Skin epidermis (tissue), 12 donors: ENCODE results near the gene ZNF217.
A peak's percentile ranks its signal among the peaks of the same experiment; 100 is the strongest.
"Not testable (repeated sequence)": the region's sequence is repeated elsewhere in the genome, so short reads cannot be mapped to it uniquely, and the experiment has no call there.

Experiments used
- H3K27ac ChIP-seq, 21 experiments: fragments of 200-600 bp; sonication (generic) in 11 of 21; one replicate each; pipeline ENCODE4 v1.5.0; 2020; ENCODE audit warnings: mild to moderate bottlenecking in 3 of 21, inconsistent platforms in 2 of 21, moderate library complexity in 2 of 21
- H3K4me3 ChIP-seq, 7 experiments: fragments of 200-600 bp; sonication (generic) in 2 of 7; one replicate each; pipeline ENCODE4 v1.5.0; 2020; ENCODE audit warnings: inconsistent platforms in 2 of 7, mild to moderate bottlenecking in 2 of 7, moderate library complexity in 1 of 7

The ZNF217 gene

DNA sequence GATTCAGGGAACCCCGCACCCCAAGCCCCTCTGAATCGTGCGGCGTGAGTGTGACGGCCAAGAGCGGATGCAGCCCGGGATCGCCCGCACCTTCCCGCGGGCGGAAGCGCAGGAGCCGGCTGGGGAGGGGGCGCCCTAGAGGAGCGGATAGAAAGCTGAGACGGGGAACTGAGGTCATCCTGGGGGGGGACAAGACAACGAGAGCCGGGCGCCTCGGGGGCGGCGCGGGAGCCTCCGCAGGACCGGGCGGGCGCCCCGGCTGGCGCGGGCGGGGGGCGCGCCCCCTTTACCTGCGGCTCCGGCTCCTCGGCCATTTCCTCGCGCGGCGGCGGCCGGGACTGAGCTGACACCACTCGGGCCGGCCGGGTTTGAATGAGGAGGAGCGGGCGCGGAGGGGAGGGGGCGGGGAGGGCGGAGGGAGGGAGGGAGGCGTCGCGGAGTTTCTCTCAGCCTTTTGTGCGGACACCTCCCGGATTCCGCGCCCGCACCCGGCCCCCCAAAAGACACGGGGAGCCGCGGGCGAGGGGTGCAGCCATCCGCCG, at the start of gene ZNF217:
Gene ZNF217, minus strand, starts transcription at position 374 of the 542 bp plus-strand sequence. CDS start 11,013 bp downstream, outside the sequence.
- peak within 1 kb of the TSS; percentile 64 to 99 (median 80) for H3K4me3 ChIP-seq
- H3K27ac ChIP-seq: peak within 1 kb of the TSS; percentile 94 to 100 (median 99)

DNA sequence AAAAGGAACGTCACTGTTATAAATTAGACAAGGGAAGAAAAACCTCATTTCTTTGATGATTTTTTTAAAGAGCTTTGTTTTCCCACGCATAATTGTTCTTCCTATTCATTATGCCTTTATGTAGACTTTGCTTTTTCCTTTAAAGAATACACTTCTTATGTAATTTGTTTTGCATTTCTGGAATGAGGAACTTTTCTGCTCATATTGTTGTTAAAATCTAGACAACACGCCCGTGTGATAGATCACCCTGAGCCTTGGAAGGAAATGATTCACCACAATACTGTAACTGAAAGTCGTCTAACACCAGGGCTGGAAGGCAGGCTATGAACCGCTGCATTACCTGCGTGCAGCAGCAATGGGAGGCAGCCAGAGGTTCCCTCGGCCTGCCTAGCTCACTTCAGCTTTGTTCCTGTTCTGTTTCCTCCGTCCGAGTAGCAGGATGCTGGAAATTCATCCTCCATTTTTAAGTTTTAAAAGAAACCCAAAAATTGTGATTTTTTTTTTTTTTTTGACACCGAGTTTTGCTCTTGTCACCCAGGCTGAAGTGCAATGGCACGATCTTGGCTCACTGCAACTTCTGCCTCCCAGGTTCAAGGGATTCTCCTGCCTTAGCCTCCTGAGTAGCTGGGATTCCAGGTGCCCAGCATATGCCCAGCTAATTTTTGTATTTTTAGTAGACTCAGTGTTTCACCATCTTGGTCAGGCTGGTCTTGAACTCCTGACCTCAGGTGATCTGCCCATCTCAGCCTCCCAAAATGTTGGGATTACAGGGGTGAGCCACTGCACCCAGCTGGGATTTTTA, 49.6 kb upstream of the ZNF217 start:
- H3K27ac ChIP-seq: peak overlapping the region in 20 of 21 experiments; percentile 47 to 97 (median 84)
- H3K4me3 ChIP-seq: no peak overlapping the region

DNA sequence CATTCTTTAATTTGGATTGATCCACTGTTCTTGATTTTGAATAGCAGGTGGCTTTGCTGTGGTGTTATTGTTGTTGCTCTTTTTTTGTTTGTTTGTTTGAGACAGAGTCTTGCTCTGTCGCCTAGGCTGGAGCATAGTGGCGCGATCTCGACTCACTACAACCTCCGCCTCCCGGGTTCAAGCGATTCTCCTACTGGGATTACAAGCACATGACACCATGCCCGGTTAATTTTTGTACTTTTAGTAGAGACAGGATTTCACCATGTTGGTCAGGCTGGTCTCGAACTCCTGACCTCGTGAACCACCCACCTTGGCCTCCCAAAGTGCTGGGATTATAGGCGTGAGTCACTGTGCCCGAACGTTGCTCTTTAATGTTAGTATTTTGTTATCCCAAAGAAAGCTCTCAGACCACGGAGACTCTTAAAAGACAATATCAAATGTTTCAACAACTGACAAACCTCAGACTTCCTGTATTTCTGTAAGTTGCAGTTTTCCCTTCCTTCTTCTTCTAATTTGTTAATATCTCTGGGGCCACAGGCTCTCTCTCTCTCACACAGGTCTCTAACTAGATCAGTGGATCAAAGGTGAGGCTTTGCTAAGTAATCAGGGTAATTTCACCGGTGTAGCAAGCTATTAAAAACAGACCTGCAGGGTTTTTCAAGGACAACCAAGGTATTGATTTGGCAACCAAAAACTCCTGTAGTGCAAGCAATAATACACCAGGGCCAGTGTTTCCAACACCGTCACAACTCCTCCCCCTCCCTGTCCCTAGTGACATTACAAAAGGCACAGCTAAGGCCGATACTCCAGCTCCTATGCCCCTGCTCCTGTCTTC, 48.8 kb upstream of the ZNF217 start:
- Histone ChIP-seq H3K4me3 (no peak overlapping the region), H3K27ac (peak overlapping the region in 20 of 21 experiments; percentile 47 to 97 (median 84))

DNA sequence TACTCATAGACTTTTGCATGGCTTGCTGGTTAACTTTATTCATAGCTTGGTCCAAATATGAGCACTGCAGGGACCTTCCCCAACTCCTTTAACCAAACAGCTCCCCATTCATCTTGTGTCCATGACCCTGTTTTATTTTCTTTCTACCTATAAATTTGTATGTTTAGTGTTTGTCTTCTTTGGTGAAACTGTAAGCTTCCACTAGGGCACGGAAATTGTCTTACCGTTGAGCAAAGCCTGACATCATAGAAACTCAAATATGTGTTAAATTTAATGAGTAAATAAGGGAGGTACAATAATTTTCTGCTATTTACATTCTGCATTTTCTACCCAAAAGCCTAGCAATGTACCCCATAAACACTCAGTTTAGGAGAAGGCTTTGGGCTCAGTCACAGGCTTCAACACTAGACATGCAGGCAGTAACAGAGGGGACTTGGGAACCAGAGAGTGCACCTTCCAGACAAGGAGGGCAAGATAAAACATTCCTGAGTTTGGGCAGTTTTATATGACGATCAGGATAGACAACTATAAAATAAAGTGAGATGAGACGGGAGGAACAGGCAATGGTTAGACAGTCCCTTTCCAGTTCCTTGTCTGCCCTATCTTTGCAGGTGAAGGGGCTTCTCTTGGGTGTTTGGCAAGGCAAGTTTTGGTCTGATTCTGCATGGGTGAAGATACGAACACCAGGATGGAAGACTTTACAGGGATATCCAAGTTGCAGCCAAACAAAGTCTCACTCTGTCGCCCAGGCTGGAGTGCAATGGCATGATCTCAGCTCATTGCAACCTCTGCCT, 46.2 kb upstream of the ZNF217 start:
- Histone ChIP-seq H3K27ac (no peak overlapping the region), H3K4me3 (no peak overlapping the region)

DNA sequence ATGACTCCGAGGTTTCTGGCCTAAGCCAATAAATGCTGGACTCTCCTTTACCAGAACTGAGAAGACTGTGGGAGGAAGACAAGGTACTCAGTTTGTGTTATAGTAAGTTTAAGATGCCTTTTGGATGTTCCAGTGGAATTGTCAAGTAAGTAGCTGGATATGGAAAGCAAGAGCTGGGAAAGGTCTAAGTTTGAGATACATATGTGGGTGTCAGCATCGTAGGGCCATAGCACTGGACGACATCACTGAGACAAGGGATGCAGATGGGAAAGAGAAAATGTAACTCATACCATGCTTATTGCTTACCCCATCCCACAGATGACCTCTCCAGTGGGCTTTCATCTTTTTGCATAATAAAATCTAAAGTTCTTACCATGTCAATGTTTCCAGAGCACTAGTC, 45.5 kb upstream of the ZNF217 start:
- H3K4me3 ChIP-seq: no peak overlapping the region
- no peak overlapping the region for H3K27ac ChIP-seq

DNA sequence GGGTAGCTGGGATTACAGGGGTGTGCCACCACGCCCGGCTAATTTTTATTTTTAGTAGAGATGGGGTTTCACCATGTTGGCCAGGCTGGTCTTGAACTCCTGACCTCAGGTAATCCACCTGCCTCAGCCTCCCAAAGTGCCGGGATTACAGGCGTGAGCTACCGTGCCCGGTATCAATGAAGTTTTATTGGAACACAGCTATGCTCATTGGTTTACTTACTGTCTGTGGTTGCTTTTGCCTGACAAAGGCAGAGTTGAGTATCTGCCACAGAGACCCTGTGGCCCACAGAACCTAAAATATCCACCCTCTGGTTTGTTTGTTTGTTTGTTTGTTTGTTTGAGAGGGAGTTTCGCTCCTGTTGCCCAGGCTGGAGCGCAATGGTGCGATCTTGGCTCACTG, 43.7 kb upstream of the ZNF217 start:
- H3K4me3 ChIP-seq, H3K27ac ChIP-seq: not testable (repeated sequence)

DNA sequence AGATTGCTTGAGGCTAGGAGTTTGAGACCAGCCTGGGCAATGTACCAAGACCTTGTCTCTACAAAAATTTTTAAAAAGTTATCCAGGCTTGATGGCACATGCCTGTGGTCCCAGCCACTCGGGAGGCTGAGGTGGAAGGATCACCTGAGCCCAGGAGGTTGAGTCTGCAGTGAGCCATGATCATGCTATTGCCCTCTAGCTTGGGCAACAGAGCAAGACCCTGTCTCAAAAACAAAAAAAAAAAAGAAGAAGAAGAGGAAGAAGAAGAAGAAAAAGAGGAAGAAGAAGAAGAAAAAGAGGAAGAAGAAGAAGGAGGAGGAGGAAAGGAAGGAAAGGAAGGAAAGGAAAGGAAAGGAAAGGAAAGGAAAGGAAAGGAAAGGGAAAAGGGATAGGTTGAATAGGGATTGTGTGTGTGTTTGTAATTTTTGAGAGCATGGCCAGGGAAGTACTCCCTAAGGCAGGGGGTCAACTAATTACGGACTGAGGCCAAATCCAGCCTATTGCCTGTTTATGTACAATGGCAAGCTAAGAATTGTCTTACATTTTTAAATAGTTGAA, 43.0 kb upstream of the ZNF217 start:
- no peak overlapping the region for H3K27ac ChIP-seq
- no peak overlapping the region for H3K4me3 ChIP-seq

DNA sequence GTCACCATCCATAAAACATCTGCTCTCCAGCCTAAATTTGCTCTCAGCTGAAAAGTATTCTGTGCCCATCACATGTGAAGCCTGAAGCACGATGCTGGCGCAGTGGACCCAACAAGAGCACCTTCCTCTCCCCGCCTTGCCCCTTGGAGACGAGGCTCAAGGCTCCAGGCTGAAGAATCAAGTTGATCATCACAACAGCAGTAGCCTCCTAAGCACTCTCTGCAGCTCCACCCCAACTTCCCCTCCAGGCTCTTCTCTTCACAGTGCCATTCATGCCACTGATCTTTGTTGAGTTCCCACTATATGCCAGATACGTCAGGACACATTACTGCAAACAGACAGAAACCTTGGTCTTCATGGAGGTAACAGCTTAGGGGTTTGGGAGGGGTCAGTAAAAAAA, 41.6 kb upstream of the ZNF217 start:
- no peak overlapping the region for H3K4me3 ChIP-seq

DNA sequence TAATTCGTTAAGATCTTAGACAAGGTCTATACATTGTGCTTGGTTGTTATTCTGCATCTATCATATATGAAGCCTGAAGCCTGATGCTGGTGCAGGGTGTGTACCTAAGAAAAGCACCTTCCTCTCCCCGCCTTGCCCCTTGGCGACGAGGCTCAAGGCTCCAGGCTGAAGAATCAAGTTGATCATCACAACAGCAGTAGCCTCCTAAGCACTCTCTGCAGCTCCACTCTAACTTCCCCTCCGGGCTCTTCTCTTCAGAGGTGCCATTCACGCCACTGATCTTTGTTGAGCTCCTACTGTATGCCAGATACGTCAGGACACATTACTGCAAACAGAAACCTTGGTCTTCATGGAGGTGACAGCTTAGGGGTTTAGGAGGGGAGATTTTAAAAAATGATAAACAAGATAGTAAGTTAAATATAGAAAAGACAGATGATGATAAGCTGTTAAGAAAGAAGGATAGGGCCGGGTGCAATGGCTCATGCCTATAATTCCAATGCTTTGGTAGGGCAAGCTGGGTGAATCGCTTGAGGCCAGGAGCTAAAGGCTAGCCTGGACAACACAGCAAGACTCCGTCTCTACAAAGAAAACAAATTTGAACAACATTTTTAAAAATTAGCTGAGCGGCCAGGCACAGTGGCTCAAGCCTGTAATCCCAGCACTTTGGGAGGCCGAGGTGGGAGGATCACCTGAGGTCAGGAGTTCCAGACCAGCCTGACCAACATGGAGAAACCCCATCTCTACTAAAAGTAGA, 38.4 kb upstream of the ZNF217 start:
- Histone ChIP-seq H3K27ac (no peak overlapping the region), H3K4me3 (no peak overlapping the region)

More for the DNA sequence above, 41.6 kb upstream of the ZNF217 start:
- H3K27ac ChIP-seq: no peak overlapping the region

DNA sequence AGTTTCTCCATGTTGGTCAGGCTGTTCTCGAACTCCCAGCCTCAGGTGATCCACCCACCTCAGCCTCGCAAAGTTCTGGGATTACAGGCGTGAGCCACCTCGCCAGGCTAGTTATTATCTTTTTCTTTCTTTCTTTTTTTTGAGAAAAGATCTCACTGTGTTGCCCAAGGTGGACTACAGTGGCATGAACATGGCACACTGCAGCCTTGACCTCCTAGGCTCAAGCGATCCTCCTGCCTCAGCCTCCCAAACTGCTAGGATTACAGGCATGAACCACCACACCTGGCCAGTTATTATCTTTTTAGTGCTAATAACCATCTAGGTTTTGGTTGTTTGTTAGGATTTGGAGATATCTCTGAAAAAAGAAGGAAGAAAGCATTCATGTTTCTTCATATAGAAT, 35.8 kb upstream of the ZNF217 start:
- no peak overlapping the region for H3K4me3 ChIP-seq
- no peak overlapping the region for H3K27ac ChIP-seq

DNA sequence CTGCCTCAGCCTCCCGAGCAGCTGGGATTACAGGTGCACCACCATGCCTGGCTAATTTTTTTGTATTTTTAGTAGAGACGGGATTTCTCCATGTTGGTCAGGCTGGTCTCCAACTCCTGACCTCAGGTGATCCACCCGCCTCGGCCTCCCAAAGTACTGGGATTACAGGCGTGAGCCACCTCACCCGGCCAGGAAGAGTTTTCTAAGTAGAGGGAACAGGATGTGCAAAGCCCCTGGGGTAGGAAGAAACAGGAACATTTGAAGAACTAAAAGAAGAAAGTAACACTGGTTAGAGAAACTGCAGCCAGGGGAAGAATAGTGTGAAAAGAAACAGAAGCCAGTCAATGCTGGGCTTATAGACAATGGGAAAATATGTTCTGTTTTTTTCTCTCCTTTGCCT, 35.1 kb upstream of the ZNF217 start:
- not testable (repeated sequence) for H3K27ac ChIP-seq, H3K4me3 ChIP-seq

DNA sequence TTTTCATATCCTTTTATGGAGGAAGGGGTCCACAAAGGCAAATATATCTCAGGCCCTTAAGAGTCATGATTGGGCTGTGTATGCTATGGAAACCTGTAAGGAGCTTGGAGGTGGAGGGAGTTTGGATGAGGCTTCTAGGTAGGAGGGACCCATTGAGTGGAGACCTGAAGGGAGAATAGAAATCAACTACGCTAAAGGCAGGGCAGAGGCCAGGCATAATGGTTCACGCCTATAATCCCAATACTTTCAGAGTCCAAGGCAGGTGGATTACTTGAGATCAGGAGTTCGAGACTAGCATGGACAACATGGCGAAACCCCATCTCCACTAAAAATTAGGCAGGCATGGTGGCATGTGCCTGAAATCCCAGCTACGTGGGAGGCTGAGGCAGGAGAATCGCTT, 34.4 kb upstream of the ZNF217 start:
- no peak overlapping the region for H3K27ac ChIP-seq
- H3K4me3 ChIP-seq: no peak overlapping the region

DNA sequence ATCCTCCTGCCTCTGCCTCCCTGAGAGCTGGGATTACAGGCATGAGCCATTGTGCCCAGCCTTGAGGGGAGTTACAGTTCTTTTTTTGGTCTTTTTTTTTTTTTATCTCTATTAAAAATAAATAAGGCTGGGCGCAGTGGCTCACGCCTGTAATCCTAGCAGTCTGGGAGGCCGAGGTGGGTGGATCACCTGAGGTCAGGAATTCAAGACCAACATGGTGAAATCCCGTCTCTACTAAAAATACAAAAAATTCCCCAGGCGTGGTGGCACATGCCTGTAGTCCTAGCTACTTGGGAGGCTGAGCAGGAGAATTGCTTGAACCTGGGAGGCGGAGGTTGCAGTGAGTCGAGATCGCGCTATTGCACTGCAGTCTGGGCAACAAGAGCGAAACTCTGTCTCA, 33.4 kb upstream of the ZNF217 start:
- not testable (repeated sequence) for H3K4me3 ChIP-seq, H3K27ac ChIP-seq

DNA sequence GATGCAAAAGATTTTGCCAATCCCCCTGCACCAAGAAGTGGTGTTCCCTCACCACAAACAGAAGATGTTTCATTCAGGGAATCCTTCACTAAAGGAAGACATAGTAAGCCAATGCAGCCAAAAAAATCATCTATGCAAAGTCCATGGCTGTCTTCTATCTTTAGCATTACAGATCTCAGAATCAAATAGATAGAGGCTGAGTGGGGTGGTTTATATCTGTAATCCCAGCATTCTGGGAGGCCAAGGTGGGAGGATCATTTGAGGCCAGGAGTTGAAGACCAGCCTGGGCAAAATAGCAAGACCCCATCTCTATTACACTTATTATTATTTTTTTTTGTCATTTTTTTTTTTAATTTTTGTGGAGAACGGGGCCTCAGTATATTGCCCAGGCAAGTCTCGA, 32.9 kb upstream of the ZNF217 start:
- no peak overlapping the region for H3K4me3 ChIP-seq
- H3K27ac ChIP-seq: no peak overlapping the region

DNA sequence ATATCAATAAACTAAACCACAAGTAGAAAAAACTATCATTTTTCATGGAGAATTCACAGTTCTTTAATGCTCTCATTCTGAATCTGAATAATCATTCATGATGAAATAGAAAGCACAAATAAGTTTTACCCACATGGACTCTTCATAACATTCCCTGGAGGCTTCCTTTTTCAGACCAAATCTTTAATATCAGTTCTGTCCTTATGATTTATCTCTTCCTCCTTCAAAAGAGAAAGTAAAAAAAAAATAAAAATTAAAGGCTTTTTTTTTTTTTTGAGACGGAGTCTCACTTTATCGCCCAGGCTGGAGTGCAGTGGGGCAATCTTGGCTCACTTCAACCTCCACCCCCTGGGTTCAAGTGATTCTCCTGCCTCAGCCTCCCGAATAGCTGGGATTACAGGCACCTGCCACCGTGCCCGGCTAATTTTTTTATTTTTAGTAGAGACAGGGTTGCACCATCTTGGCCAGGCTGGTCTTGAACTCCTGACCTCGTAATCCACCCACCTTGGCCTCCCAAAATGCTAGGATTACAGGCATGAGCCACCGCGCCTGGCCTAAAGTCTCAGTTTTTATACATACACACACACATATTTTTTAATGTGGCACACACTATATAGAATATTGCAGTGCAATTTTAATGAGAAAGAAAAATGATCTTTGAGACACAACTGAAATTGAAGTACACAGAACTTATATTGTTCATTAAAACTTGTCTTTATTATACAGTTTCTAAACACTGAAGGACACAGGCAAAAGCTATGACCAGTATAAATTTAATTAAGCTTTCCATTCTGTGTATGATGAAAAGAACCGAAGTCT, 31.9 kb upstream of the ZNF217 start:
- no peak overlapping the region for H3K4me3 ChIP-seq
- H3K27ac ChIP-seq: peak overlapping the region in 2 of 21 experiments; percentile 26 to 49

DNA sequence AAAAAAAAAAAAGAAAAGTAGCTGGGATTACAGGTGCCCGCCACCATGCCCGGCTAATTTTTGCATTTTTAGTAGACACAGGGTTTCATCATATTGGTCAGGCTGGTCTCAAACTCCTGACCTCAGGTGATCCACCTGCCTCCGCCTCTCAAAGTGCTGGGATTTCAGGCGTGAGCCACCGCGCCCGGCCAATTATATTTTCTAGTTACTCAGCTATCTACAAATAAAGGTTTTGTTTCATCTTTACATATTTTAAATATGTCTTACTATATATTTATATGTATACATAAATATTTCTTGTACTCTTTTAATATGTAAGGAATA, 31.2 kb upstream of the ZNF217 start:
- peak overlapping the region in 4 of 21 experiments; percentile 84 to 92 (median 88) for H3K27ac ChIP-seq
- not testable (repeated sequence) for H3K4me3 ChIP-seq

DNA sequence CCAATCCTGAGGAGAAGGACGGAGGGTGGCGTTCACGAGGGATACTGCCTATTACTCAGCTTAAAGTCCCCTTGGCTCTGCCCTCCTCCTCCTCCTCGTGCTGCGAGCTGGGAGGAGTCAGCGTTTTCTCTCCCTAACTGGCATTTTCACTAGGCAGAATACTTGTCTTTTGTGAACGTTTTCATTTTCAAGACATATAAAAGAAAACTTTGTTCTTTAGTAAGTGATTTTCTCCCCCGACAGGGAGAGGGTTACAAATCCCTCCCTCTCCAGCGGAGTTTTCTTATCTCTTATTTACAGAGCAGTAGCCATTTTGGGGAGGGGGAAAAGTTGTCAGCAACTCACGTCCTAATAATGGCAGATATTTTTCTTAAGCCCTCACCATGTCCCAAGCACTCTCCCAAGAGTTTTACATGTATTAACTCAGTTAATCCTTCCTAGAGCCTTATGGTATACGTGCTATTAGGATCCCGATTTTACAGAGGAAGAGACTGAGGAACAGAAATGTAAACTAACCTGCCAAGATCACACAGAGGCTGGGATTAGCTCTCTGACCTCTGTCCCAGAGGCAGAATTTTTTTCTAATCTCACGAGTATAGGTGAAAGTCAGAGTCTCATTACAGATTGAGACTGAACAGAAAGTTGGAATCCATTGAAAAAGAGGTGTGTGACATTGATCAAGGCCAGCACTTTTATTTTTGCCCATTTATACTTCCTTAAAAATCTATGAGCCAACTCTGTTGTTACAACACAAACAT, 30.0 kb upstream of the ZNF217 start:
- Histone ChIP-seq H3K4me3 (peak overlapping the region; percentile 15 to 38 (median 21)), H3K27ac (peak overlapping the region; percentile 55 to 93 (median 87))
